Measurements from ENCODE around the gene SHISAL2A. TPM values are rescaled to one million over a fixed set of nuclear protein-coding genes. Genes with fewer than 3 reads are reported as not detected.

Gene SHISAL2A
- total and polyA plus RNA-seq, 2 donors from 2014 or later: 2.5 TPM; not detected in 1

DNA sequence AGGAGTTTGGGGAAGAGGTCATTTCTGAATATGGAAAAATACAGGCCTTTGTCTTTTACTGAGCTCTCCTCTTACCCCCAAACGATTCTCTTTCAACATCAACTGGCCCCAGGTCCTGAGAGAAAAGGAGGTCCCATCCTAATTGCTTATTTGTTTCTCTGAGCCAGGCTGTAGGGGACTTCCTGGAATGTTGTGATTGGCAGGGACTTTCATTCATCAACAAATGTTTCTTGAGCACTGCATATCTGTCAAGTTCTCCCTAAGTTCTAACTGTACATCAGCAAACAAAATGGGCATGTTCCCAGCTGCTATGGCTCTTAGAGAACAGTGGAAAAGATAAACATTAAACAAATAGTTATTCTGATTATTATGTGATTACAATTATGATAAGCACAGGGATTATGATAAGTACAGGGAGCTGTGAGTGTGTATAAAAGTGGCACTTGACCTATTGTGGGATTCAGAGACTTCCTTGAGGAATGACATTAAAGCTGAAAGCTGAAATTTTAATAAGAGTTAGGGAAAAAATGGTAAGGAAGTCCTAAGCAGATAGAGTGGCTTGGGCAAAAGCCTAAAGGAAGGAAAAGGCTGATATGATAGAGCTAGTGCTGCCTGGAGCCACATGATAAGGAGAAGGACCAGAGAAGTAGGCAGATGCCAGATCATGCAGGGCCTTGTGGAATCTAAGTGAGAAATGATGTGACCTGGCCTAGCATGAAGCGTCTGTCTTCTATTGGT is 19.2 kb upstream of the SHISAL2A start:
- peaks cover 0 to 4% (median 0%) of the 10 kb centered on the region in 3 donors for H3K4me1 ChIP-seq (ENCODE audit: control insufficient read depth in 2 of 3, insufficient read depth in 2 of 3, low read depth in 1 of 3, low read length in 3 of 3)
- H3K4me3 ChIP-seq (ENCODE audit: low read length in 3 of 3): no peak overlapping the region
- H3K36me3 ChIP-seq (ENCODE audit: control insufficient read depth in 2 of 3, insufficient read depth in 3 of 3, low read length in 3 of 3): no peaks in the 10 kb centered on the region
- TF ChIP-seq CTCF (IDR thresholded peaks at IDR 0.05; ENCODE audit: borderline replicate concordance, extremely low read depth, insufficient read depth): no peak
- H3K27ac ChIP-seq (ENCODE audit: low read depth in 2 of 2, low read length in 2 of 2): no peak overlapping the region
- no peaks in the 10 kb centered on the region for H3K27me3 ChIP-seq (ENCODE audit: control insufficient read depth, insufficient read depth, low read length)
- intact Hi-C loops (cut with DNase I): no loop called here
- DNase-seq: no peak
- no peaks in the 10 kb centered on the region for H3K9me3 ChIP-seq (ENCODE audit: control insufficient read depth in 2 of 3, insufficient read depth in 1 of 3, low read length in 3 of 3)
- no peak for FAIRE-seq
- no peak overlapping the region for H3K9ac ChIP-seq (ENCODE audit: low read length in 3 of 3)

GRCh38 chr1:52614671-52615070 is 18.3 kb upstream of the SHISAL2A start:
- FAIRE-seq: no peak
- H3K36me3 ChIP-seq (ENCODE audit: control insufficient read depth in 2 of 3, insufficient read depth in 3 of 3, low read length in 3 of 3): no peaks in the 10 kb centered on the region

DNA sequence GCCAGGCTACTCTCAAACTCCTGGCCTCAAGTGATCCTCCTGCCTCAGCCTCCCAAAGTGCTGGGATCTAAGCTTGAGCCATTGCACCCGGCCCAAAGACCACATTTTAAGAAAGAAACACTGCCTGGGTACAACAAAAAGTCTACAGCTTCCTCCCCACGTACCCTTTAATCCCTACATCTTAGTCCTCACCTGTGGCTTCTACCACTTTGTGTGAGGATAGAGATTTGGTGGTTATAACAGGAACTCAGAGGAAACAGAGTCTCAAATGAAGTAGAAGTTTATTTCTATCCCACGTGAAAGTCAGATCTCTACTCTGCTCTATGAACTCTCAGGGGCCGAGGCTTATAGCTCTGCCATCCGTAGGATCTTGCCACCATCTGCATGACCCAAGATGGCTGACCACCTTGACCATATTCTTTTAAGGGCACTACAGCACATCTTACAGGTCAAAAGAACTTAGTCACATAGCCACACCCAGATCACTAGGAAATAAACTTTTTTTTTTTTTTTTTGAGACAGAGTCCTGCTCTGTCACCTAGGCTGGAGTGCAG is 17.4 kb upstream of the SHISAL2A start:
- no peak for TF ChIP-seq CTCF (IDR thresholded peaks at IDR 0.05; ENCODE audit: borderline replicate concordance, extremely low read depth, insufficient read depth)
- no peaks in the 10 kb centered on the region for H3K36me3 ChIP-seq (ENCODE audit: control insufficient read depth in 2 of 3, insufficient read depth in 3 of 3, low read length in 3 of 3)
- intact Hi-C loops (cut with DNase I): no loop called here
- H3K27me3 ChIP-seq (ENCODE audit: control insufficient read depth, insufficient read depth, low read length): no peaks in the 10 kb centered on the region
- DNase-seq (no peak), FAIRE-seq (no peak)
- H3K9me3 ChIP-seq (ENCODE audit: control insufficient read depth in 2 of 3, insufficient read depth in 1 of 3, low read length in 3 of 3): no peaks in the 10 kb centered on the region
- H3K4me3 ChIP-seq (ENCODE audit: low read length in 3 of 3): no peak overlapping the region
- H3K4me1 ChIP-seq (ENCODE audit: control insufficient read depth in 2 of 3, insufficient read depth in 2 of 3, low read depth in 1 of 3, low read length in 3 of 3): peaks cover 0 to 4% (median 0%) of the 10 kb centered on the region in 3 donors
- no peak overlapping the region for H3K9ac ChIP-seq (ENCODE audit: low read length in 3 of 3)
- H3K27ac ChIP-seq (ENCODE audit: low read depth in 2 of 2, low read length in 2 of 2): no peak overlapping the region

More at GRCh38 chr1:52614671-52615070, 18.3 kb upstream of the SHISAL2A start:
- Histone ChIP-seq H3K4me3 (ENCODE audit: low read length in 3 of 3) (no peak overlapping the region), H3K9ac (ENCODE audit: low read length in 3 of 3) (no peak overlapping the region), H3K27ac (ENCODE audit: low read depth in 2 of 2, low read length in 2 of 2) (no peak overlapping the region), H3K27me3 (ENCODE audit: control insufficient read depth, insufficient read depth, low read length) (no peaks in the 10 kb centered on the region), H3K9me3 (ENCODE audit: control insufficient read depth in 2 of 3, insufficient read depth in 1 of 3, low read length in 3 of 3) (no peaks in the 10 kb centered on the region), H3K4me1 (ENCODE audit: control insufficient read depth in 2 of 3, insufficient read depth in 2 of 3, low read depth in 1 of 3, low read length in 3 of 3) (peaks cover 0 to 4% (median 0%) of the 10 kb centered on the region in 3 donors)
- no peak for DNase-seq
- intact Hi-C loops (cut with DNase I): no loop called here
- TF ChIP-seq CTCF (IDR thresholded peaks at IDR 0.05; ENCODE audit: borderline replicate concordance, extremely low read depth, insufficient read depth): no peak

All from kidney (tissue), 14 donors.